ENCODE data around the gene PALLD. TPM values are rescaled to one million over a fixed set of nuclear protein-coding genes. Genes with fewer than 3 reads are reported as not detected.

Gene PALLD
- total RNA-seq, 1 donor from 2014 or later, result 93.5 TPM

- no peak overlapping the region for H3K4me3 Mint-ChIP-seq
- no peak overlapping the region for H3K27ac Mint-ChIP-seq
- no peak for TF ChIP-seq CTCF (conservative IDR thresholded peaks at IDR 0.05)
- peaks cover 4% of the 10 kb centered on the region for H3K36me3 Mint-ChIP-seq
- peaks cover 13% of the 10 kb centered on the region for H3K4me1 Mint-ChIP-seq (ENCODE audit: unreplicated experiment)
- H3K27me3 Mint-ChIP-seq, result no peaks in the 10 kb centered on the region
- H3K9me3 Mint-ChIP-seq, result peaks cover 8% of the 10 kb centered on the region
- no peak for DNase-seq (ENCODE audit: extremely low spot score, unreplicated experiment)
Measured at GRCh38 chr4:168527560-168527959, 30.7 kb downstream of the PALLD start.

DNA sequence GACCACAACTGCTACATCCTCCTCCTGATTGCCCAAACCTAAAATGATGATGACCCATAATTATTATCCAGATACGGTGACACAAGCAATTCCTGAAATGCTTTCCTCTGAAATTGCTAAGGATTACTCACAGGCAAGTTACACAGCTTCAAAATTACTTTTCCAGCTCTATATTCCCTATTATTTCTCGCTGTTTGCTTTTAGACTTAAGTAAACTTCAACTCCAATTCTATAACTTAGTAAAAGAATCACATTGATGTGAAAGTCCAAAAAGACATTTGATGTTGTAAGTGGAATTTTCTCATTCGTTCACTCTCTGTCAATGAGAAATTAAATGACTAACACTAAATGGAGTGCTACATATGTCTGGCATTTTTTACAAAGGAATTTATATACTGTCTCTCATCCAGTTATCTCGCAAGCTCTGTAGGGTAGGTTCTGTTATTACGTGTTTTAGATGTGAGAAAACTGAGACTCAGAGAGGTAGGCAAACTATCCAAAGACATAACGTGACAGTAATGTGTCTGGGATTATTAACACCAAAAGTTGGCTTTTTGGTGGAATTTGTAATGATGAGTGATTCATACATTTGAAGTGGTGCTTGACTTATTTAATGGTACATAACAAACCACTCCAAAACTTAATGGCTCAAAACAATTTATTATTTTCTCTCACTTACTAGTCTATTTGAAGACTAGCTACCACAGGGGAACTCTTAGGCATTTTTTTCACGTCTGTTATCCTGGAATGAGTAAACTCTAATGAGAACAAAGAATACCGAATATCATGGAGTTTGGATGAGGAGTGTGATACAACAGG is 31.5 kb downstream of the PALLD start:
- no peaks in the 10 kb centered on the region for H3K27me3 Mint-ChIP-seq
- H3K27ac Mint-ChIP-seq, result no peak overlapping the region
- peaks cover 8% of the 10 kb centered on the region for H3K4me1 Mint-ChIP-seq (ENCODE audit: unreplicated experiment)

DNA sequence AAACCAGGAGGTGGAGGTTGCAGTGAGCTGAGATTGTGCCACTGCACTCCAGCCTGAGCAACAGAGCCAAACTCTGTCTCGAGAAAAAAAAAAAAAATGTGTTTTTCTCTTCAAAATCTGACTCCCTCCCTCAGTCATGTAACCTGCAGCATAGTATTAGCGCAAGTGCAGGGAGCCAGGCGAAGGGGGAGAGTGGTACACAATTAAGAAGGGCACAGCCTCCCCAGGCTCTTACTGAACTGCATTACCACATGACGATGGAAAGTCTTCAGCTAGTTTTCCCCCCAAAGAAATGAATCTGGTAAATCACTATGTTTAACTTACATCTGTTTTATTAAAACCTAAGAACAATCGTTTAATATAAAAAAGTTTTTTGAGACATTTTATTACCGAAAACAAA is 32.4 kb downstream of the PALLD start:
- Mint-ChIP-seq H3K27ac (no peak overlapping the region), H3K4me1 (ENCODE audit: unreplicated experiment) (peaks cover 8% of the 10 kb centered on the region), H3K27me3 (no peaks in the 10 kb centered on the region), H3K9me3 (peaks cover 8% of the 10 kb centered on the region), H3K36me3 (peaks cover 4% of the 10 kb centered on the region), H3K4me3 (no peak overlapping the region)
- no peak for TF ChIP-seq CTCF (conservative IDR thresholded peaks at IDR 0.05)
- DNase-seq (ENCODE audit: extremely low spot score, unreplicated experiment), result no peak

More for the DNA sequence above, 31.5 kb downstream of the PALLD start:
- no peak overlapping the region for H3K4me3 Mint-ChIP-seq
- no peak for TF ChIP-seq CTCF (conservative IDR thresholded peaks at IDR 0.05)
- DNase-seq (ENCODE audit: extremely low spot score, unreplicated experiment), result no peak
- H3K9me3 Mint-ChIP-seq, result peaks cover 8% of the 10 kb centered on the region
- H3K36me3 Mint-ChIP-seq, result peaks cover 4% of the 10 kb centered on the region

- Mint-ChIP-seq H3K27me3 (no peaks in the 10 kb centered on the region), H3K9me3 (peaks cover 8% of the 10 kb centered on the region), H3K36me3 (peaks cover 4% of the 10 kb centered on the region), H3K4me3 (no peak overlapping the region), H3K4me1 (ENCODE audit: unreplicated experiment) (peaks cover 15% of the 10 kb centered on the region), H3K27ac (no peak overlapping the region)
- no peak for TF ChIP-seq CTCF (conservative IDR thresholded peaks at IDR 0.05)
- DNase-seq (ENCODE audit: extremely low spot score, unreplicated experiment), result no peak
Measured at GRCh38 chr4:168531305-168531704, 34.5 kb downstream of the PALLD start.

- Mint-ChIP-seq H3K27me3 (no peaks in the 10 kb centered on the region), H3K4me1 (ENCODE audit: unreplicated experiment) (peaks cover 19% of the 10 kb centered on the region), H3K36me3 (no peaks in the 10 kb centered on the region), H3K9me3 (no peaks in the 10 kb centered on the region), H3K4me3 (no peak overlapping the region), H3K27ac (no peak overlapping the region)
- DNase-seq (ENCODE audit: extremely low spot score, unreplicated experiment), result no peak
- TF ChIP-seq CTCF (conservative IDR thresholded peaks at IDR 0.05), result no peak
Measured at GRCh38 chr4:168534535-168534934, 37.7 kb downstream of the PALLD start.

Data from type B pancreatic cell (in vitro differentiated cells).